PFSK-1 (cell line): ENCODE results near the gene NFE2L2.

Experiments used
- POLR2AphosphoS5 ChIP-seq: IDR thresholded peaks from 2 replicates; pipeline ENCODE4 v1.6.1; 2012; ENCODE audit warnings: low read depth, mild to moderate bottlenecking, control low read depth, low read length, moderate library complexity
- REST ChIP-seq, 2 experiments: IDR thresholded peaks; 2 replicates each; pipeline versions ENCODE4 v1.6.1 to v1.8.0; 2011 to 2012; ENCODE audit warnings: low read depth in 2 of 2, low read length in 2 of 2, control low read depth in 1 of 2, inconsistent platforms in 1 of 2, mild to moderate bottlenecking in 1 of 2, moderate library complexity in 1 of 2; ENCODE audit not compliant: insufficient read depth in 1 of 2
- SIN3A ChIP-seq: IDR thresholded peaks from 2 replicates; pipeline ENCODE4 v1.6.1; 2012; ENCODE audit warnings: mild to moderate bottlenecking, low read length, moderate library complexity, borderline replicate concordance; ENCODE audit not compliant: insufficient read depth
- TAF1 ChIP-seq: IDR thresholded peaks from 2 replicates; pipeline ENCODE4 v1.6.1; 2012; ENCODE audit warnings: low read length, control low read depth, borderline replicate concordance; ENCODE audit not compliant: insufficient read depth

GRCh38 chr2:177244244-177244771 is 20.2 kb downstream of the NFE2L2 start:
- TF ChIP-seq POLR2AphosphoS5 (no peak), REST (IDR thresholded peaks at IDR 0.05; ENCODE audit: insufficient read depth in 1 of 2, low read depth in 2 of 2, low read length in 2 of 2) (no peak), TAF1 (no peak), SIN3A (no peak)
